AG09319 (cell line): ENCODE results near the gene DDTL.
A peak's percentile ranks its signal among the peaks of the same experiment; 100 is the strongest.
"Not testable (repeated sequence)": the region's sequence is repeated elsewhere in the genome, so short reads cannot be mapped to it uniquely, and the experiment has no call there.

ENCODE experiments used
- DNase-seq: peaks from one replicate; pipeline ENCODE4 v3.0.0-alpha.2; 2010; ENCODE audit warnings: low read depth; ENCODE audit errors: extremely low read depth
- CTCF ChIP-seq: IDR thresholded peaks from 2 replicates; pipeline ENCODE4 v1.5.1; 2011; ENCODE audit warnings: low read depth, mild to moderate bottlenecking, inconsistent platforms, low read length, moderate library complexity

DDTL gene

DNA sequence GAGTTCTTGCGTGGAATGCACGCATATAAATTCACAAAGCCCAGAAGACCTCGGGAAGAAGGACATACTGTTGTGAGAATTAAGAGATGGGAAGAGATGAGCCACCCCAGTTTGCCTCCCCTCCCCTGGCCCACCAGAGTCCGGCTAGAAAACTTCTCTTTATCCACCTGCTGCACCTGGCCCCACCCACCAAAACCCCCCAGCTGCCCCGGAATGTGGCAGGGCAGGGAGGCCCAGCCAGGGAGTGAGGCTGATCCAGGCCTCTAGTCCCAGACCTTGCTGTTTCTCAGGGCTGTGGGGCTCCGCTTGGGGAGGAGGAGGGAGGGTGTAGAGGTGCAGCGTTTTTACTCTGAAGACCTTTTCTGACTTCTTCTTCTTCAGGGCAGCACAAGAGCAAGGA lies 13.9 kb downstream of the DDTL start:
- not testable (repeated sequence) for DNase-seq

DNA sequence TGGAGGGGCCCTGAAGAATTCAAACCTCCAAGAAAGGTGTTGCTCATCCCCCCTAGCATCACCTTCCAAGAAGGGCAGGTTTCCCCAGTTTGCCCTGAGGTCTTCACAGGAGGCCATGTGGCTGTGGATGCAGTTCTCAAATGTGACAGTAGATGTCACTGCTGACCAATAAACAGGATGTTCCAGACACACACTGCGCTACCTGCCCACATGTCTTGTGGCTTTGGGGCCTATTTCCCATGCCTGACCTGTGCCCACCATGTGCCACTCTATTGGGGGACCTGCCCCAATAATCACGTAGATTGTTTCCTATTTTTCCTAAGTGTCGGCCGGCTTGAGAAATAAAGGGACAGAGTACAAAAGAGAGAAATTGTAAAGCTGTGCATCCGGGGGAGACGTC lies 17.7 kb downstream of the DDTL start:
- DNase-seq, result no peak
- TF ChIP-seq CTCF, result peak; percentile 51

DNA sequence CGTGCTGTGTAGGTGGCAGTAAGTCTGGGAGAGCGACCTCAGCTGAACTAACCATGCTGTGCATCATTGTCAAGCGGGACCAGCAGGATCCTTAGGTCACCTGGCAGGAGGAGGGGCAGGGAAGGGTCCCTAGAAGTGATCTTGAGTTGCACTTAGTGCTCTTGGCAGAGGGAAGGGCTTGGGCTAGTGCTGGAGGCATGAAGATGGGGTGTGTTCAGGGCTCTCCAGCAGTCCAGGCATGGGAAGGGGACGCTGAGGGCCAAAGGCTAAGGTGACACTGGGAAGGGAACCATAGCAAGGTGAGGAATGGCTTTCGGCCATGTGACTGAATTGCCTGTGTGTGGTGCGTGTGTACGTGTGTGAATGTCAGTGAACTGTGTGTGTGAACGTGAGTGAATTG lies 19.4 kb downstream of the DDTL start:
- not testable (repeated sequence) for DNase-seq

DNA sequence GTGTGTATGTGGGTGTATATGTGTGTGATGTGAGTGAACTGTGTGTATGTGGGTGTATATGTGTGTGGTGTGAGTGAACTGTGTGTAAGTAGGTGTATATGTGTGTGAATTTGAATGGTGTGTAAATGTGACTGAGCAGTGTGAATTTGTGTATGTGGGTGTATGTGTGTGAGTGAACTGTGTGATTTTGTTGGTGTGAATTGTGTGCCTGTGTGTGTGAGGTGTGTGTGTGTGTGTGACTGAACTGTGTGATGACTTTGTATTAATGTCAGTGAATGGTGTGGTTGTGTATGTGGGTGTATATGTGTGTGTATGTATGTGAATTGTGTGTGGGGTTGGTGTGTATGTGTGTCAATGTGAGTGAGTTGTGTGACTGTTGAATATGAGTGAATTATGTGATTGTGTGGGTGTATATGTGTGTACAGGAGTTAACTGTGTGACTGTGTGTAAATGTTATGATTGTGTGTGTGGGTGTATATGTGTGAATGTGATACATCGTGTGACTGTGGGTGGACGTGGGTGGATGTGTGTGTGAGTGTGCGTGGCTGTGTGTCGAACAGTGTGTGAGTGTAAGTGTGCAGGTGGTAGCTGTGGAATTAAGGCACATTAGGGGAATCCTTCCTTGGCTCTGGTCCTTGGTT lies 20.0 kb downstream of the DDTL start:
- not testable (repeated sequence) for DNase-seq

DNA sequence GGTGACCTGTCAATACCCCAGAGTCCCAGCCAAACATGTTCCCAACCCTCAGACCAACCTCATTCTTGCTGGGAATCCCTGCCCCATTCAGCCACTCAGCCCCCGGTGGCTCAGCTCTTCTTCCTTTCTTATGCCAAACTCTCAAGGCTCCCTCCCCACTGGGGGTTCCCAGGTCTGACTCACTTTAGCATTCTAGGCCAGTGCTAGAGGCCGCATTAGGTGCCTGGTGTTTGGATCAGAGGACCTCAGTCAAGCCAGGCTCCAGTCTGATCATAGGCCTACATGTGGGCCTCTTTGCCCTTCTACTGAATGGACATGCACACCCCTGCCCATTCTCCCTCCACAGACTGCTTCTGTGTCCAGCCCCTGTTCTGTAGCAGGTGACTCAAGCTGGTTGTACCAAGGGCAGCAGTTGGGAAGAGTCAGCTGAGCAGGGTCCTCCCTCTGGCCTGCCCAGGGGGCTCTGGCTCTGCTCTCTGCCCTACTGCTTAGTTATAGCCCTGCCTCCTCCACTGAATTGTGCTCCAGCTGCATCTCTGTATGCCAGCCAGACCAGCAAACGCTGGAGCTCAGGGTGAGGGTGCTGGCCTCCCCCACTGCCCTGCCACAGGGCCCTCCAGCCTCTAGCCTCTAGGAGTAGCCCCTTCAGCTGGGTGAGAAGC lies 23.0 kb downstream of the DDTL start:
- not testable (repeated sequence) for DNase-seq

DNA sequence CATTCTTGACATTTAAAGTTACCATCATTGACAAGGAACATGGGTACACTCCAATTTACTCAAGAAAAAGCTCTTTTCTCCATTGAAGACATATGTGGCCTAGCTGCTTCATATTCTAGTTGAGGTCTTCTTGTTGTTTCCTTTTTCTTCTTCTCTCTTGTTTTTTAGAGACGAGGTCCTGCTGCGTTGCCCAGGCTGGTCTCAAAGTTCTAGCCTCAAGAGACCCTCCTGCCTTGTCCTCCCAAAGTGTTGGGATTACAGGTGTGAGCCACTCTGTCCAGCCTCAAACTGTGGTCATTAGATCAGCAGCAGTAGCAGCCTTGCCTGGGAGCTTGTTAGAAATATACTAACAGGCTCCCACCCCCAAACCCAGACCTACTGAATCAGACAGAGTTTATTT lies 26.4 kb downstream of the DDTL start:
- DNase-seq, result not testable (repeated sequence)

GRCh38 chr22:23993581-23994177 lies 27.0 kb downstream of the DDTL start:
- DNase-seq, result not testable (repeated sequence)

DNA sequence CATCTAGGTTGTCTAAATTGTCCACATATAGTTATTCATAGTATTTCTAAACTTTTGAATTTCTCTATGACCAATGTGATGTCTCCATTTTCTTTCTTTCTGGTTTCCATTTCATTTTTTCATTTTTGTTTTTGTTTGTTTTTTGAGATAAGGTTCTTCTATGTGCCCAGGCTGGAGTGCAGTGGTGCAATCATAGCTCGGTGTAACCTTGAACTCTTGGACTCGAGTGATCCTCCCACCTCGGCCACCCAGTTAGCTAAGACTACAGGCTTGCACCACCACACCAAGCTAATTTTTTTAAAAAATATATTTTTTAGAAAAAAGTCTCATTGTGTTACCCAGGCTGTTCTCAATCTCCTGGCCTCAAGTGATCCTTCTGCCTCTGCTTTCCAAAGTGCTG lies 30.4 kb downstream of the DDTL start:
- no peak for TF ChIP-seq CTCF
- DNase-seq, result no peak

GRCh38 chr22:23999779-24000178 lies 33.1 kb downstream of the DDTL start:
- DNase-seq, result not testable (repeated sequence)

GRCh38 chr22:24001314-24001713 lies 34.6 kb downstream of the DDTL start:
- TF ChIP-seq CTCF, result no peak
- no peak for DNase-seq

- no peak for DNase-seq
- no peak for TF ChIP-seq CTCF
Measured at GRCh38 chr22:24002272-24002671, 35.6 kb downstream of the DDTL start.
